Ishikawa (cell line): ENCODE measurements around the gene LGALS14.

Experiments
- CEBPB ChIP-seq: IDR thresholded peaks from 2 replicates; pipeline ENCODE4 v1.6.1; 2012
- CREB1 ChIP-seq: IDR thresholded peaks from 2 replicates; pipeline ENCODE4 v1.6.1; 2012; ENCODE audit warnings: low read depth
- EGR1 ChIP-seq: IDR thresholded peaks from 2 replicates; pipeline ENCODE4 v1.6.1; 2012
- EP300 ChIP-seq: IDR thresholded peaks from 2 replicates; pipeline ENCODE4 v1.6.1; 2012; ENCODE audit warnings: borderline replicate concordance
- FOXM1 ChIP-seq: IDR thresholded peaks from 2 replicates; pipeline ENCODE4 v1.6.1; 2012; ENCODE audit warnings: low read depth, borderline replicate concordance
- NFIC ChIP-seq: IDR thresholded peaks from 2 replicates; pipeline ENCODE4 v1.6.1; 2012
- RAD21 ChIP-seq: IDR thresholded peaks from 2 replicates; pipeline ENCODE4 v1.6.1; 2012; ENCODE audit warnings: low read depth
- REST ChIP-seq: IDR thresholded peaks from 2 replicates; pipeline ENCODE4 v1.6.1; 2012; ENCODE audit warnings: low read depth, mild to moderate bottlenecking
- TAF1 ChIP-seq: IDR thresholded peaks from 2 replicates; pipeline ENCODE4 v1.6.1; 2012; ENCODE audit warnings: low read depth, mild to moderate bottlenecking
- TCF12 ChIP-seq: IDR thresholded peaks from 2 replicates; pipeline ENCODE4 v1.6.1; 2012; ENCODE audit warnings: low read depth
- TEAD4 ChIP-seq: IDR thresholded peaks from 2 replicates; pipeline ENCODE4 v1.6.1; 2012
- YY1 ChIP-seq: IDR thresholded peaks from 2 replicates; pipeline ENCODE4 v1.6.1; 2012; ENCODE audit warnings: low read depth
- ZBTB7A ChIP-seq: IDR thresholded peaks from 2 replicates; pipeline ENCODE4 v1.6.1; 2012; ENCODE audit warnings: low read depth
- TF ChIP-seq, protein P1 (sequence below): IDR thresholded peaks from 2 replicates; pipeline ENCODE4 v1.6.1; 2012
- TF ChIP-seq, protein P2 (sequence below): IDR thresholded peaks from 2 replicates; pipeline ENCODE4 v1.6.1; 2012

LGALS14 gene

DNA sequence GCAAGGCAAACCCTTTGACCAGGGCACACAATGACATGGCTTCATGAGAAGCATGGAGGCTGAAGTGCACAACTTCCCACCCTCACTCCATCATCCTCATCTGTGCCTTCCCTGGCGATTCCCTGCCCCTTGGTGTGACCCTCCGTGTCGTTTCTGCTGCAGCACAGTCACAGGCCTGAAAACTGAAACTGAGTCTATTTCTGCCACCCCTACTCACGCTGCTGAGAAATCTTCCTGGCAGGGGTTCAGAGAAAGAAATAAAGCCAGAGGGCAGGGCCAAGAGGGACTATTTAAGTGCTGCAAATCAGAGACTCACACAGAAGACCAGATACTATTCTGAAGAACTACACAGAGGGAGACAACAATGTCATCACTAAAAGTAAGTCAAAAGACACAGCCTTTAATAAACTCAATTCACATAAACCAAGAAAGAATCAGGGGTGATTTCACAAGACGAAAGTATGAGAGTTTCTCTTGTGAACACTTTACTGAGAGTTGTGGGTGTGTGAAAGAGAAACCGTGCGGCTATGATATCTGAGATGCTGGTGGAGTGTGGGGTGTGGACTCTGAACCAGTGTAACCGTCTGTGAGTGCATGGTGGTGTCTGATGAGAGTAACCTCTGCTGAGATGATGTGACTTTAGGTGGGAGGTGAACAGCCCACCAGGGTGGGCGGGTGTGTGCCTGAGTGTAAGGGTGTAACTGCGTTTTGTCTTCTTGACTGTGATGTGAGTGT lies 25.1 kb upstream of the LGALS14 start:
- TF ChIP-seq, protein P1, sequence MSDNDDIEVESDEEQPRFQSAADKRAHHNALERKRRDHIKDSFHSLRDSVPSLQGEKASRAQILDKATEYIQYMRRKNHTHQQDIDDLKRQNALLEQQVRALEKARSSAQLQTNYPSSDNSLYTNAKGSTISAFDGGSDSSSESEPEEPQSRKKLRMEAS, result no peak
- TF ChIP-seq TEAD4 (no peak), TAF1 (no peak)
- TF ChIP-seq, protein P2, sequence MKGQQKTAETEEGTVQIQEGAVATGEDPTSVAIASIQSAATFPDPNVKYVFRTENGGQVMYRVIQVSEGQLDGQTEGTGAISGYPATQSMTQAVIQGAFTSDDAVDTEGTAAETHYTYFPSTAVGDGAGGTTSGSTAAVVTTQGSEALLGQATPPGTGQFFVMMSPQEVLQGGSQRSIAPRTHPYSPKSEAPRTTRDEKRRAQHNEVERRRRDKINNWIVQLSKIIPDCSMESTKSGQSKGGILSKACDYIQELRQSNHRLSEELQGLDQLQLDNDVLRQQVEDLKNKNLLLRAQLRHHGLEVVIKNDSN, result no peak

GRCh38 chr19:39679791-39680168 lies 24.5 kb upstream of the LGALS14 start:
- TF ChIP-seq TEAD4, result no peak
- no peak for TF ChIP-seq TAF1
- TF ChIP-seq FOXM1, result no peak
- no peak for TF ChIP-seq CREB1
- TF ChIP-seq, protein P1, result no peak
- no peak for TF ChIP-seq YY1

DNA sequence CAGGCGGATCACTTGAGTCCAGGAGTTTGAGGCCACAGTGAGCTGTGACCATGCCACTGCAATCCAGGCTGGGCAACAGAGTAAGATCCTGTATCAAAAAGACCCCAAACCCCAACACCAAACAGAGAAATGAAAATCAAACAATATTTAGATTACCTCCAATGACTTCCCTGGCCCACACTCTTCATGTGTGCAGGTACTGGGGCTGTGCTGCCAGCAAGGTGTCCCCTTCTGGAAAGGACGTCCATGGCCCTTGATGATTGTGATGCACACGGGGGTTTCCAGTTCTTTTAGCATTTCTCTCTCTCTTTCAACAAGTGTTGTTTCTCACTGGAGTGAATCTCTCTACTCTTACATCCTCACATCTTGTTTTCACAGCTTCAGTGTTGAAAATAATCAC lies 23.7 kb upstream of the LGALS14 start:
- TF ChIP-seq REST (no peak), TCF12 (no peak), CREB1 (no peak), RAD21 (no peak), EGR1 (no peak), CEBPB (no peak), TAF1 (no peak), YY1 (no peak), EP300 (no peak), NFIC (no peak)
- TF ChIP-seq, protein P1, result no peak

DNA sequence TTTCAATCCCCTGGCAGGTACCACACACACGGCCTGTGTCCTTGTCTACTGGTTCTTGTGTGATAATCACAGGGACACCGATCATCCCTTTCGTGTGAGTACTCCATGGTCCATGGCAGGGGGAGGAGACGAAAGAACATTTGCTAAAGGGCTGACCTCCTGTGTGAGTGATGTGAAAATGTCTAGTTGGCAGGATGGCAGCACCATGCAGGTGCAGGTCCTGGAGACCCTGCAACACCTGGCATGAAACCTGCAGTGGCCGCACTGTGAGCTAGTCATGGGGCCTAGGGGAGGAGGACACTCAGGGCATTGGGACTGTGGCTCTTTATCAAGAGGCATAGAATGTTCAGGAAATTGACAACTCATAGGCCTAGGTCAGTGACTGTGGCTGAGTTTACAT lies 22.9 kb upstream of the LGALS14 start:
- no peak for TF ChIP-seq TAF1
- TF ChIP-seq CREB1, result no peak
- no peak for TF ChIP-seq TEAD4
- no peak for TF ChIP-seq EGR1
- TF ChIP-seq NFIC, result no peak
- TF ChIP-seq, protein P2, result no peak
- no peak for TF ChIP-seq TCF12
- TF ChIP-seq REST, result no peak
- TF ChIP-seq YY1, result no peak
- TF ChIP-seq ZBTB7A, result no peak
- TF ChIP-seq FOXM1, result no peak
- TF ChIP-seq, protein P1, result no peak
- TF ChIP-seq EP300, result no peak

- no peak for TF ChIP-seq CEBPB
- no peak for TF ChIP-seq EP300
- TF ChIP-seq TEAD4, result no peak
- no peak for TF ChIP-seq ZBTB7A
- TF ChIP-seq CREB1, result no peak
- TF ChIP-seq, protein P2, result no peak
- no peak for TF ChIP-seq TCF12
- no peak for TF ChIP-seq RAD21
Measured at GRCh38 chr19:39684267-39684666, 20.0 kb upstream of the LGALS14 start.
